SIG-M5 treated with dmso at 0.1 percent for 504 hours (cell line): ENCODE results near the gene STEEP1.

Experiments
- DNase-seq: peaks from one replicate; lab custom pipeline; 2025; ENCODE audit not compliant: unreplicated experiment; lab: John Stamatoyannopoulos, UW

STEEP1 gene

GRCh38 chrX:119565107-119565663, at the start of gene STEEP1:
STEEP1 (minus strand) TSS chrX:119565409; CDS start chrX:119565355, 54 bp downstream.
- peak; percentile 92 for DNase-seq

- DNase-seq = no peak
Measured at GRCh38 chrX:119614776-119615175, 49.6 kb upstream of the STEEP1 start.

- no peak for DNase-seq
Measured at GRCh38 chrX:119607018-119607389, 41.8 kb upstream of the STEEP1 start.

GRCh38 chrX:119606280-119607017, 41.2 kb upstream of the STEEP1 start, which contains the start of gene NKRF:
NKRF (minus strand) TSS chrX:119606424.
- peak; percentile 95 for DNase-seq

- peak; percentile 35 for DNase-seq
Measured at GRCh38 chrX:119605464-119606279, 40.5 kb upstream of the STEEP1 start.

- no peak for DNase-seq
Measured at GRCh38 chrX:119604766-119605463, 39.7 kb upstream of the STEEP1 start.

- no peak for DNase-seq
Measured at GRCh38 chrX:119602701-119603255, 37.6 kb upstream of the STEEP1 start.

GRCh38 chrX:119589810-119590209, 24.6 kb upstream of the STEEP1 start:
- DNase-seq = no peak

GRCh38 chrX:119583431-119584059, 18.3 kb upstream of the STEEP1 start:
- no peak for DNase-seq

- DNase-seq = no peak
Measured at GRCh38 chrX:119579414-119579813, 14.2 kb upstream of the STEEP1 start.

- peak; percentile 85 for DNase-seq
Measured at GRCh38 chrX:119574394-119575266, 9.4 kb upstream of the STEEP1 start, which contains the start of gene UBE2A. UBE2A (plus strand) TSS chrX:119574563; CDS start chrX:119574712, 149 bp downstream.

GRCh38 chrX:119573840-119574393, 8.7 kb upstream of the STEEP1 start:
- no peak for DNase-seq

GRCh38 chrX:119573222-119573621, 8.0 kb upstream of the STEEP1 start:
- no peak for DNase-seq

GRCh38 chrX:119570351-119570835, 5.2 kb upstream of the STEEP1 start:
- DNase-seq = no peak

GRCh38 chrX:119552508-119552907, 12.7 kb downstream of the STEEP1 start:
- DNase-seq = no peak

- DNase-seq = no peak
Measured at GRCh38 chrX:119549327-119550016, 15.7 kb downstream of the STEEP1 start.

- no peak for DNase-seq
Measured at GRCh38 chrX:119541188-119541587, 24.0 kb downstream of the STEEP1 start.

- no peak for DNase-seq
Measured at GRCh38 chrX:119539872-119540271, 25.3 kb downstream of the STEEP1 start.
